ENCODE results near the gene GORASP2. TPM values are rescaled to one million over a fixed set of nuclear protein-coding genes. Genes with fewer than 3 reads are reported as not detected.

The GORASP2 gene
- total RNA-seq, 2 experiments from 2014 or later = 68.4 to 70.6 TPM

DNA sequence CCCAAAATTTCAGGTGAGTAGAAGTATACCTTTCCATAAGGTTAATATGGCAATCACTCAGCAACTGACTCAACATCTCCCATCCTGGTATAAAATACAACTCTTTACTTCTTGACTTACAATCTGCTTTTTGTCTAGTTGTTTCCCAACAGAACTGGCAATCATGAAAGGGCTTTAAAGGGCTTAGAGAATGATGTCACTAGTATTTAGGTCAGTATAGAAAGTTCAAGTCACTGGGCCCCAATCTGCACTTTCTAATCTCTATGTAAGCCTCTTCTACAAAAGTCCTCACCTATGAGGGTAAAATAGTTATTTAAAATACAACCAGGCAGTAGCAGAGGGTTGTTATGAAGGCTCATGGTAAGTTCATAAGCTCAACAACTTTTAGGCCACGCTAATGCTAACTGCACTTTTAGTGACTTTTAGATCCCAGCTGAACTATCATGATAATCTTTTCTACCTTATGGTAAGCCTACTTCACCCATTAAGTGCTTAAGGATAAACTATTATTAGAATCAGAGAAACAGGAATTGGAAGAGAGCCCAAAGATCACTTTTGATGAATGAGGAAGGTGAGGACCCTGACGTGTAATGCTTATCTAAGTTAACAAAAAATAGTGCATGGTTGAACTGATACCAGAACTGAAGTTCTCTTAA lies 79.6 kb downstream of the GORASP2 start:
- peaks cover 14% of the 10 kb centered on the region for H3K4me1 Mint-ChIP-seq (ENCODE audit: low read depth)
- no peak overlapping the region for H3K4me3 Mint-ChIP-seq
- intact Hi-C loops (cut with micrococcal nuclease) = no loop called here
- TF ChIP-seq, protein P1, sequence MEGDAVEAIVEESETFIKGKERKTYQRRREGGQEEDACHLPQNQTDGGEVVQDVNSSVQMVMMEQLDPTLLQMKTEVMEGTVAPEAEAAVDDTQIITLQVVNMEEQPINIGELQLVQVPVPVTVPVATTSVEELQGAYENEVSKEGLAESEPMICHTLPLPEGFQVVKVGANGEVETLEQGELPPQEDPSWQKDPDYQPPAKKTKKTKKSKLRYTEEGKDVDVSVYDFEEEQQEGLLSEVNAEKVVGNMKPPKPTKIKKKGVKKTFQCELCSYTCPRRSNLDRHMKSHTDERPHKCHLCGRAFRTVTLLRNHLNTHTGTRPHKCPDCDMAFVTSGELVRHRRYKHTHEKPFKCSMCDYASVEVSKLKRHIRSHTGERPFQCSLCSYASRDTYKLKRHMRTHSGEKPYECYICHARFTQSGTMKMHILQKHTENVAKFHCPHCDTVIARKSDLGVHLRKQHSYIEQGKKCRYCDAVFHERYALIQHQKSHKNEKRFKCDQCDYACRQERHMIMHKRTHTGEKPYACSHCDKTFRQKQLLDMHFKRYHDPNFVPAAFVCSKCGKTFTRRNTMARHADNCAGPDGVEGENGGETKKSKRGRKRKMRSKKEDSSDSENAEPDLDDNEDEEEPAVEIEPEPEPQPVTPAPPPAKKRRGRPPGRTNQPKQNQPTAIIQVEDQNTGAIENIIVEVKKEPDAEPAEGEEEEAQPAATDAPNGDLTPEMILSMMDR (IDR thresholded peaks at IDR 0.05) = no peak
- H3K27me3 Mint-ChIP-seq = no peaks in the 10 kb centered on the region
- H3K9me3 Mint-ChIP-seq = no peaks in the 10 kb centered on the region
- CTCF ChIA-PET = interaction anchor here (1.0 to 1.1 kb wide), 2 partner anchors 21 to 407 kb away, joined by 3 read pairs; no protein-coding TSS in a partner anchor
- POLR2A ChIA-PET = no interaction called here
- no peak for ATAC-seq
- no peak for DNase-seq
- H3K36me3 Mint-ChIP-seq (ENCODE audit: low read depth) = peaks cover 42% of the 10 kb centered on the region
- peak overlapping the region; percentile 44 for H3K27ac Mint-ChIP-seq

DNA sequence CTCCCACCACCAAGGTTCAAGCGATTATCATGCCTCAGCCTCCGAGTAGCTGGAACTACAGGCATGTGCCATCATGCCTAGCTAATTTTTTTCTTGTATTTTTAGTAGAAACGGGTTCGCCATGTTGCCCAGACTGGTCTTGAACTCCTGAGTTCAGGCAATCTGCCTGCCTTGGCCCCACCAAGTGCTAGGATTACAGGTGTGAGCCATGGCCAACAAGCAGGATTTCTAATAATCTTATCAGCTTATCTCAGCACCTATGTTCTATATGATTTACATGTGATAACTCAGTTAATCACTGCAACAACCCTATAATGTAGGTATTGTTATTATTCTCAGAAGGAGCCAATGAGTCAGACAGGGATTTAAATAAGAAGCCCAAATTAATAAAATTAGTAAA lies 80.3 kb downstream of the GORASP2 start:
- ChIA-PET CTCF (interaction anchor here (0.7 to 1.4 kb wide), 5 partner anchors 21 to 407 kb away, joined by 3 to 4 read pairs (median 3); no protein-coding TSS in a partner anchor), POLR2A (no interaction called here)
- DNase-seq (no peak), ATAC-seq (no peak)
- Mint-ChIP-seq H3K36me3 (ENCODE audit: low read depth) (peaks cover 43% of the 10 kb centered on the region), H3K27ac (no peak overlapping the region), H3K4me3 (no peak overlapping the region), H3K4me1 (ENCODE audit: low read depth) (peaks cover 12% of the 10 kb centered on the region), H3K9me3 (no peaks in the 10 kb centered on the region), H3K27me3 (no peaks in the 10 kb centered on the region)
- intact Hi-C loops (cut with micrococcal nuclease) = no loop called here
- TF ChIP-seq, protein P1 (IDR thresholded peaks at IDR 0.05) = no peak

DNA sequence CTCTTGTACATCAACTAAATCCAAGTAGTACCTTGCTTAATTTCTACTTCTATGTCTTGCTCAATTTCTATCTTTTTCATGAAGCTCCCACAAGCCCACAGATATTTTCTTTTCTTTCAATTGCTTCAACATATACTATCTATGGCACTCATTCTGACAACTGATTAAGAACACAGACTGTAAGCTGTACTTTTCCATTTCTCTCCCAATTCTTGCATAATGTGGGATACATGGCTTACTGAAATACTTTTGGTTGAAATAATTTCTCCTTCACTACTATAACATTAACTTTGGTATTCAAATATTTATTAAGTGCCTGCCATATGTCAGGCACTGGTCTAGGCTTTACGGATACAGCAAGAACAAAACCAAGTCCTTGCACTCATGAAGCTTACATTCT lies 84.8 kb downstream of the GORASP2 start:
- intact Hi-C loops (cut with micrococcal nuclease) = no loop called here
- TF ChIP-seq, protein P1 (IDR thresholded peaks at IDR 0.05) = no peak
- H3K4me1 Mint-ChIP-seq (ENCODE audit: low read depth) = peaks cover 14% of the 10 kb centered on the region
- H3K4me3 Mint-ChIP-seq = no peak overlapping the region
- no peaks in the 10 kb centered on the region for H3K9me3 Mint-ChIP-seq
- ChIA-PET CTCF (no interaction called here), POLR2A (interaction anchor here (1.2 kb wide), 1 partner anchor 16 kb away, joined by 3 read pairs; no protein-coding TSS in a partner anchor)
- no peak overlapping the region for H3K27ac Mint-ChIP-seq
- DNase-seq (no peak), ATAC-seq (no peak)
- peaks cover 34% of the 10 kb centered on the region for H3K36me3 Mint-ChIP-seq (ENCODE audit: low read depth)
- H3K27me3 Mint-ChIP-seq = no peaks in the 10 kb centered on the region

- CTCF ChIA-PET = no interaction called here
- intact Hi-C loops (cut with micrococcal nuclease) = no loop called here
- H3K4me3 Mint-ChIP-seq = no peak overlapping the region
- H3K27me3 Mint-ChIP-seq = no peaks in the 10 kb centered on the region
- TF ChIP-seq, protein P1 (IDR thresholded peaks at IDR 0.05) = no peak
- H3K4me1 Mint-ChIP-seq (ENCODE audit: low read depth) = peaks cover 19% of the 10 kb centered on the region
- no peak for ATAC-seq
- DNase-seq = no peak
- POLR2A ChIA-PET = no interaction called here
- H3K27ac Mint-ChIP-seq = no peak overlapping the region
- peaks cover 28% of the 10 kb centered on the region for H3K36me3 Mint-ChIP-seq (ENCODE audit: low read depth)
- H3K9me3 Mint-ChIP-seq = no peaks in the 10 kb centered on the region
These were observed 87.1 kb downstream of the GORASP2 start for GRCh38 chr2:171016125-171016524.

Other genes with a start within 250 kb of the GORASP2 start
- gene SP5, start 213.9 kb upstream of the GORASP2 start, total RNA-seq = not detected
- gene ERICH2, start 158.9 kb upstream of the GORASP2 start, total RNA-seq = not detected
- 1 to 10 TPM; 1.3 to 2.5 TPM for gene GAD1, start 112.4 kb upstream of the GORASP2 start, total RNA-seq
- gene TLK1, start 231.6 kb downstream of the GORASP2 start, total RNA-seq = 10 to 100 TPM; 53.9 to 56.0 TPM

Measured in activated CD8-positive, alpha-beta T cell treated with anti-CD3 and anti-CD28 coated beads for 36 hours (primary cell).